Renal cortical epithelial cell (primary cell): ENCODE results near the gene LTB4R2. TPM values are rescaled to one million over a fixed set of nuclear protein-coding genes. Genes with fewer than 3 reads are reported as not detected.
A peak's percentile ranks its signal among the peaks of the same experiment; 100 is the strongest.
"Not testable (repeated sequence)": the region's sequence is repeated elsewhere in the genome, so short reads cannot be mapped to it uniquely, and the experiment has no call there.

ENCODE experiments used
- DNase-seq: peaks from one replicate; pipeline ENCODE4 v3.0.0-alpha.2; 2011; ENCODE audit warnings: low read depth
- total RNA-seq: library from RNA; depleted of rRNA; stranded (reverse); fragments of >200 nt; gene quantifications from 2 replicates; pipeline ENCODE4 v1.2.3, GENCODE V29; 2014

The LTB4R2 gene
- total RNA-seq, 1 donor from 2014 or later, result 3.6 TPM

DNA sequence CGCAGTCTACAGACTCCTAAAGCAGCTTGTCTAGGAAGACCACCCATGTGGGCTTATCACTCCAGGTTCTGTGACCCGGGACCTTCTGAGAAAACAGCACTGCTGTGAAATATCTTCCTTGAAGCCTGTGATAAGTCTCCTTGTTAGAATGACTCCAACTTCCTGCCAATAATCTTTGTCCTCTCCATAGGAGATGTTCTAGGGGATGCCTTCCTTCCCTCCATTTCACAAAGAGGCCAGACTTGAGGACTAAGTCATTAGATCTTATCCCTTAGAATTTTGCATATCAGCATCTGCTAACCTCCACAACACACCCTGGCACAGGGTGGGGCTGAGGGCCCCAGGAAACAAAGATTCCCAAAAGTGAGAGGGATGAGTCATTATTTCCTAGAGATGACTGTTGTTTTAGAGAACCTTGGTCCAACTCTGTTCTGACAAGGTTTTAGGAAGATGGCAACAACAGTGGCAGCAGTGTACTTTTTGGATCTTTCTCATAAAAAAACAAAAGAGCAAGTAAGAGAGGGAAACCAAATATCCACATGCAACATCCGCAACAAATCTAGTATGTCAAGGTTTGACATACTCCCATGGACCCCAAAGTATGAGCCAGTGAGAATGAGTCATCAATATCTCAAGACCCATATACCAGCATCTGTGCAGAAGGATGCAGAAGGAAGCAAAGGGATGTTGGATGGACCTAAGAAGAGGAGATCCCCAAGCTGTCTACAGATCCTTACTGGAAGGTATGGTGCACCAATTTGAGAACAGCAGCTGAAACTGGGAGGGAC, 7.4 kb downstream of the LTB4R2 start:
- no peak for DNase-seq

GRCh38 chr14:24321212-24321975, 11.5 kb downstream of the LTB4R2 start:
- no peak for DNase-seq

DNA sequence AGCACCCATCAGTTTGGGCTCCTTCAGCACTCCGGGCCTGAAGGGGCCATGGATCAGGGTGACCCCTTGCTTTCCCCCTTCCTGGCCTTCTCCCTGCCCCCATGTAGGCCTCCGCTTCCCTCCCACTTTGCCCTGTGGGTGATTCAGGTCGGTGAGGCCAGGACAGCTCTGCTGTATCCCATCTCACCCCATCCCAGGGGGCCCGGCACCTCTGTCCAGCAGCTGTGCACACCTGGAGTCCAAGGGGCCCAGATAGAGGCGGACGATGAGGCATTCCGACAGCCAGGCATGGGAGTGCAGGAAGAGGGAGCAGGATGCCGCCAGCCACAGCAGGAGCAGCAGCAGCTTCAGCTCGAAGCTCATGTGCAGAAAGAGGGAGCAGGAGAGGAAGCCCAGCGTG, 12.7 kb downstream of the LTB4R2 start:
- no peak for DNase-seq

DNA sequence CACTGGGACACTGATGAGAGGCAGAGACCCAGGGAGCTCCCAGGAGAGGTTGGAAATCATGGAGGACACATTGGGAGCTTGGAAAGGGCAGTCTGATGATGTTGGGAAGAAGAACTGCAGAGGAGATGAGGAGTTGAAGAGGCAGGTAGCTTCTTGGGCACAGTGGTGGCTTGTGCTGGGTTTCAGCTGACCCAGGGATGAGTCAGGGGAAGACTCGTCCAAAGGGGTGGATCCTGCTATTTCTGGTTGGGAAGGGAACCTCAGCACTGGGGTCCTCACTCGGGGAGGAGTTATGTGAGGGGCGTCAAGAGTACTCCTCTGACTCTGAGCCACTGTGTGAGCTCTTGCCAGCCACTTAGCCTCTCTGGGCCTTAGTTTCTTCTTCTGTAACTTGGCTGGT, 13.4 kb downstream of the LTB4R2 start:
- no peak for DNase-seq

- DNase-seq, result no peak
These were observed 14.1 kb downstream of the LTB4R2 start for GRCh38 chr14:24324024-24324423.

- no peak for DNase-seq
These were observed 15.1 kb downstream of the LTB4R2 start for GRCh38 chr14:24325041-24325530.

- DNase-seq, result no peak
These were observed 16.0 kb downstream of the LTB4R2 start for GRCh38 chr14:24325963-24326362.

- DNase-seq, result no peak
These were observed 17.4 kb downstream of the LTB4R2 start for GRCh38 chr14:24327303-24327702.

DNA sequence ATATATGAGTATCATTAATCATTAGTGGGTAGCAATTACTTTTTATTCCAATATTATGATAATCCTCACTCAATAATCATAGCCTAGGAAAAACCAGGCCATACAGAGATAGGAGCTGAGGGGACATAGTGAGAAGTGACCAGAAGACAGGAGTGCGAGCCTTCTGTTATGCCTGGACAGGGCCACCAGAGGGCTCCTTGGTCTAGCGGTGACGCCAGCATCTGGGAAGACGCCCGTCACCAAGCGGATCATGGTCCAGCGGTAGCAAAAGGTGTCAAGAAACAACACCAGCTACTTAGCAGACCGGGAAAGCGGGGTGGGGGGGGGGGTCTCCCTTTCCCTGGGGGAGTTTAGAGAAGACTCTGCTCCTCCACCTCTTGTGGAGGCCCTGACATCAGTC, 18.0 kb downstream of the LTB4R2 start:
- not testable (repeated sequence) for DNase-seq

DNA sequence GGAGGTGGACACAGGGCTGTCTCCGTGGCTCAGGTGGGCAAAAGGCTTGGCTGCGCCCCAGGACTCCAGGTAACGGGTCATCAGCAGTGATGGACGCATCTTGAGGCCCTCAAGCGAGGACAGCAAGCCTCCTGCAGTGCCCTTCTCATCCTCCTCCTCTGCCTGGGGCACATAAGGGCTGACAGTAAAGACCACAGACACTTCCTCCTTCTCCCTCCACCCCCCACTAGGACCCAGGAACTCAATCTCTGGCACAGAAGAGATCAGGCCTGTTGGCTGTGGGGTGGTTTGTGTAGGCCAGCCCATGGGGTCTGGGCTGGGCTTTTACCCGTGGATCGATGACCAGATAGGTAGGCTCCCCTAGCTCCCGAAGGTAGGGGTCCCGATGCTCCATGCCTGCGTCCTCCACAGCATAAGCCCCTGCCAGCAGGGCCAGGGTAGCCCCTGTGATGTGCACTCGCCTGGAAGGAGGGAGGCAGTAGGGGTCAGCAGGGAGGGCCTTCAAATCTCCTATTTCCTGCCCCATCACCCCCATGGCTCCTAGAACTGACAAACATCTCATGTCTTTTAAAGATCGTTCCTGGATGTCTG, 19.2 kb downstream of the LTB4R2 start:
- DNase-seq, result no peak

DNA sequence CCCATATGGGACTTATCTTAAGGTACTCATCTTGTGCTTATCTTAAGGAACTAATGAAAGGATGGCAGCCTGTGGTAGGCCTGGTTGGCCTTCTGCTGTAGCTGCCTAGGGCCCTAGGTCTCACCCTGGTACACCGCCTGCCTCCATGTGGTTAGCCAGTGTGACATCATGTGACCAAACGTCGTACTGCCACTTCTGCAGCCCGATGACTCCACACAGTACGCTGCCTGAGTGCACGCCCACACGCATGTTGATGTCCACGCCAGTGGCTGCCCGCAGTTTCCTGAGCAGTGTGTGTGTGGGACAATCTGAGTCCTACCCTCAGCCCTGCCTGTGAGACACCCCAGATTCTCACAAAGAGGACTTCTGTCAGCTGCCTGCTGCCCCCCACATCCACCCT, 19.8 kb downstream of the LTB4R2 start:
- no peak for DNase-seq

DNA sequence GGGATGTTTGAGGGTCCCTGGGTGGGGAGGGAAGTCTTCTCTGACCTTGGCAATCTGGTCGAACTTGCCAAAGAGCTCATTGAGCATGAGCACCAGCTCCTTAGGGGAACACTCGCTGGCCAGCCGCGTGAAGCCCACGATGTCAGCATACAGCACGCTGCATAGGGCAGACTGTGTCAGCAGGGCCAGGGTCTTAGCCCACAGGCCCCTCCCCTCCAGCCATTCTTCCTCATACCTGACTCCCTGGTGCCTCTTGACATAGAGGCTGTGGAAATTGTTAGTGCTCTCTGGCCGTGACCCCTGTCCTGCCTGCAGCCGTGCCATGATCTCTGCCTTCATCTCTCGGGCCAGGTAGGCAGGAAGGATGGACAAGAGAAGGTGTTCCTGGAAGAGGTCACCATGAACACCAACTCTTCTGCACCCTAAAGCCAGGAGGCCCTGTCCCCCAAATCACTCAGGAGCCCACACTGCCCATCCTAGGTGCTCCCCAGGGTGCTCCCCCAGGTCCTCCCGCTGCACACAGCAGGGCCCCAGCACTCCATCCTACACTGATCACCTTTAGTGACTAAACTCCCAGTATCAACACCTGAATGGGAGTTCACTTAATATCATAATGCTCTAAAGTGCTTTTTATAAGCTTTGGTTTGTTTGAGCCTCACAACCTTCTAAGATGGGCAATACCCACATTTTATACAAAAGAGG, 21.2 kb downstream of the LTB4R2 start:
- DNase-seq, result no peak

DNA sequence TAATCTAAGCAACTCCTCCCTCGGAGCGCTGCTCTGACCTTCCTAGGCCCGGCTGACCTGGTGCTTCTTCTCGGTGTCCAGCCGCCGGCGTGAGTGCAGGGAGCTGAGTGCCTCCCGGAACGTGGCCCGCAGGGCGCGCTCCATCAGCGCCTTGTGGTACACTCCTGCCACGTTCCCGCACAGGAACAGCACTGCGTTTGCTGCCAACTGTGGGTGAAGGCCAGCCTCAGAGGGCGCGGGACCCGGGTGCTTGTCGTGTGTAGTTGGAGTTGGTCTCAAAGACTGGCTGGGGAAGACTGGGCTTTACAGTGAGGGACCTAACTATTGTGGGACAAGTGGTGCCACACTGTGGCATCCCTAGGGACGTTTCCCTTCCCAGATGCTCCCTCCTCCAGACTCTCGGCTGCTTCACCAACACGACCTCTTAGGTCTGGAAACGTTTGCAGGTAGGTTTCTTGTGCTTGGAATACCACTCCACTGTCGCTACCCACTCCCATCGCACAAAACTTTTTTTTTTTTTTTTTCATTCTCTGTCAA, 21.9 kb downstream of the LTB4R2 start:
- DNase-seq, result no peak

DNA sequence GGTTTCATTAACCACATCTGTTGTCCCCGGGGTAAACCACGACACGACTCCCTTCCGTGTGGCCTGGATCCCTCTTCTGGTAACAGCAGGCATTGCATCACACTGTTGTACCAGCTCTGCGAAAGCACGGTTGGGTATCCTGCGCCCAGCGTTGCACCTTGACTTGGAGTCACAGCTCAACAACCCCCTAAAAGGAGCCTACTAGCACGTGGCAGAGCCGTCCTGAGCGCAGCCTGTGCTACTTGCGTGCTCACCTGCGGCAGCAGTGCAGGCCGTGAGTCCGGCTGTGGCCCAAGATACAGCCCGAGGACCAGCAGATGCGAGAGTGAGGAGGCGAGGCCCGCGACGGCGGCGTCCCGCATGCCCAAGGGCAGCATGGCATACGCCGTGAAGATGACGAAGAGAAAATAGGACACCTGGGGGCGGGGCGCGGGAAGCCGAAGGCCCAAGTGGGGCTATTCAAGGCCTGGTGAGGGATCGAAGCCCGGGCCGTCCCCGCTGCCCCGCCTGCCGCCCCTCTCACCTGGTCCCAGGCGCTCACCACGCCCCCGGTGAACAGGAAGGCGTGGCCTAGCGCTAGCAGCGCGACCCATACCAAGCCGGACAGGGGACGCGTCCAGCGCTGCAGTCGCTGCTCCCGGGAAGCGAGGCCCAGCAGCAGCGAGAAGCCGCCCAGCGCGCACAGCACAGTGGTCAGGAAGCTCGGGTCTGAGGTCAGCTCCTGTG, 22.5 kb downstream of the LTB4R2 start:
- peak; percentile 54 for DNase-seq

GRCh38 chr14:24334431-24335291, 24.7 kb downstream of the LTB4R2 start, which contains the start of gene ADCY4:
Gene ADCY4, minus strand, starts transcription at chr14:24335071. Its CDS starts 419 bp downstream, at chr14:24334652.
- DNase-seq, result no peak

GRCh38 chr14:24335461-24336171, 25.7 kb downstream of the LTB4R2 start:
- no peak for DNase-seq

GRCh38 chr14:24337144-24337823, 27.3 kb downstream of the LTB4R2 start:
- DNase-seq, result no peak

- no peak for DNase-seq
These were observed 27.9 kb downstream of the LTB4R2 start for GRCh38 chr14:24337824-24338175.

DNA sequence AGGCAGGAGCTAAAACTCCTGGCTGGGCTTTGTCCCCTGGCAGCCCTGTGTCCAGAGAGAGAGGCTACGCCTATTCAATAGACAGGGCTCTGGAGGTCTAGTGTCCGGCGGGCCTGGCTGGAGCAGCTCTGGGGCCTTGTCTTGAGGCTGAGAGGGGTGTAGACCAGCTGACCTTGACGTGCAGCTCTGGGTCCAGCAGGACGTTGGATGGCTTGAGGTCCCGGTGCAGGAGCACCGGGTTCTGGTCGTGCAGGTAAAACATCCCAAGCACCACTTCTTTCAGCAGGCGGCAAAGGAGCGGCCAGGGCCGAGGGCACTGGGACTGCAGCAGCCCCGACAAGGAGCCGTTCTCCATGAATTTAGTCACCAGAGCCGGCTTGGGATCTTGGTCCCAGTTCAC, 28.9 kb downstream of the LTB4R2 start:
- no peak for DNase-seq
